Activated T-helper 2 cell treated with anti-CD3 and anti-CD28 coated beads, Interferon-gamma antibody, Interleukin-2, Interleukin-4, amounts not matched to agents 10 μg/mL and 5 μg/mL and 100 μg/mL, durations not matched to agents 14 hours and 24 hours and 36 hours (primary cell): ENCODE measurements around the gene TST. TPM values are rescaled to one million over a fixed set of nuclear protein-coding genes. Genes with fewer than 3 reads are reported as not detected.

Source experiments
- DNase-seq: peaks from one replicate; pipeline ENCODE4 v3.0.0; 2021; ENCODE audit warnings: low spot score
- H3K27ac Mint-ChIP-seq: one replicate; pipeline ENCODE4 v1.8.0; 2021; ENCODE audit warnings: mixed read lengths
- H3K27me3 Mint-ChIP-seq: one replicate; pipeline ENCODE4 v1.8.0; 2021; ENCODE audit warnings: low read depth, mixed read lengths
- H3K36me3 Mint-ChIP-seq: one replicate; pipeline ENCODE4 v1.8.0; 2021; ENCODE audit warnings: low read depth, mixed read lengths
- H3K4me1 Mint-ChIP-seq: one replicate; pipeline ENCODE4 v1.8.0; 2021; ENCODE audit warnings: low read depth, mixed read lengths
- H3K4me3 Mint-ChIP-seq: one replicate; pipeline ENCODE4 v1.8.0; 2021; ENCODE audit warnings: low read depth, mild to moderate bottlenecking, moderate library complexity, mixed read lengths
- H3K9me3 Mint-ChIP-seq: one replicate; pipeline ENCODE4 v1.8.0; 2021; ENCODE audit warnings: mixed read lengths
- intact Hi-C: fragments of 100-400 bp; cut with micrococcal nuclease; formaldehyde crosslinking; loops from one replicate; pipeline ENCODE4 v1.15.1; 2023
- total RNA-seq: library from RNA; stranded (reverse); gene quantifications from 2 replicates; pipeline ENCODE4 v1.2.3, GENCODE V29; 2022

The TST gene
- total RNA-seq, 1 donor from 2014 or later: 15.2 TPM

DNA sequence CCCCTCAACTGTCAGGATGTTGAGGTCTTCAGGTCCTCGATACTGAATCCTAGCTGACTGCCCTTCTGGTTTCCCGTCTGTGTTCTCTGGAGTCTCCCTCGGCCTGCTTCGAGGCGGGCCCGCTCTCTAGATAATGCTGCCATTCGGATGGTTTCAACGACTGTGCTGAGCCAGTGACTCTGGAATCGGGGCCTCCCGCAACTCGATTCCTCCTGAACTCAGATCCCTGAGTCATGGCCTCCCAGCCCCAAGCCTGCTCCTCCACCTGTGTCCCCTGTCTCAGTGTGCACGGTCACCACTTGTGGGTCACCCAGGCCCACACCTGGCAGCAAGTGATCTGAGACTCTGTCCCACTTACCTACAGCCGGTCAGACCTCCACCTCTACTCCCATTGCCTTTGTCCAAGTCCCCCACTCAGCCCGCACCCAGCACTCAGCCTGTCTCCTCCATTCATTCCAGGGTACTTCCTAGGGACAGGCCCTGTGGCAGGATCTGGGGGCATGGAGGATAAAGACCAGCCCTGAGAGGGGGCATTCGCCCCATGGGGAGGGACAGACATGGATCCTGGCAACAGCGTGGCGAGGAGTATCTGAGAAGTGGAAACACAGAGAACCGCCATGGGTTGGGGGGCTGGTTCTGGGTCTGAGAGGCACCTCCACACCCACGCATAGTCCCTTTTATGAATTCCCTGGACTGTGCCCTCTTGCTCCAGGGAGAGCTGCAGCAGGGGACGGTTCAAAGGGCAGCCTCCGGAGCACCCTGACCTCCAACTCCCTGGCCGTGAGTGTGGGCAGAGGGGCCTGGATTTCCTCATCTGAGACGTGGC lies 14.6 kb upstream of the TST start:
- no peak overlapping the region for H3K27ac Mint-ChIP-seq
- DNase-seq: no peak
- no peaks in the 10 kb centered on the region for H3K9me3 Mint-ChIP-seq
- intact Hi-C loops: no loop called here
- no peaks in the 10 kb centered on the region for H3K27me3 Mint-ChIP-seq
- no peak overlapping the region for H3K4me3 Mint-ChIP-seq
- H3K36me3 Mint-ChIP-seq: no peaks in the 10 kb centered on the region
- no peaks in the 10 kb centered on the region for H3K4me1 Mint-ChIP-seq

DNA sequence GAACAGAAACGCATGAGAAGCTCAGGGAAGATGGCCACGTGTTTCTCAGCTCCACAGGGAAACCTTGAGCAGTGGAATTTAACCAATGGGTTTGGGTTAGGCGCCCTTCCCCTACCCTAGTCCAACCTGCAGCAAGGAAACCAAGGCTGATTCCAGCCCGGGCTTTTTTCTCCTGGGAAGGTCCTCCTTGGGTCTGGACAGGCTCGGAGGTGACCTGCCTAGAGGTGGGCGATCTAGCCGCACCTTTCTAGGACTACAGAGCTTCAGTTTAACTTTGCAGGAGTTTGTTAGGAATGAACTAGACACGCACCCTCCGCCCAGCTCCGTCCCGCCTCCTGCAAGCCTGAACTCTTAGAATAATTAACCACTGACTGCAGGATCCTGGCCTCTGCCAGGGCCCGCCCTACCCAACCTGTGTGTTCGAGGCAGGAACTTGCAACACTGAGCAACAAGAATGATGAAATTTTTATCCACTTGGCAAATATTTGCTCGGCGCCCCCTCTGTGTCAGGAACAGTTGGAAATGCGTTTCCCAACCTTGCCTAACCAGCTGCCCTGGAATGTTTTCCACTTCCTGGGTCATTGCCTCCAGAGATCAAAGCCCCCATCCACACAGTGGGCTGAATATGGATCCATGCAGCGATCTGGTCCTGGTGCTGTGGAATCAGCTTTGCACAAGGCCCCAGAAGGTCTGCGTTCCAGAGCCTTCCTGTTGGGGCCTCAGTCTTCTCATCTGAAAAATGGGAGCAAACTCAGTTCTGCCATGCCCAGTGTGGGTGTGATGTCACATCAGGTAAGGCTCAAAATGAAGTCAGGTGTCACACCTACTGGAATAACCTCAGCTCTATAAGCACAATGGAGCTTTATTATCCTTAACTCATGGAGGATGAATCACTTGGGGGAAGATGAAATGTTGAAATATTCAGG lies 13.6 kb upstream of the TST start:
- no peaks in the 10 kb centered on the region for H3K9me3 Mint-ChIP-seq
- H3K27ac Mint-ChIP-seq: no peak overlapping the region
- intact Hi-C loops: no loop called here
- no peaks in the 10 kb centered on the region for H3K27me3 Mint-ChIP-seq
- H3K4me1 Mint-ChIP-seq: no peaks in the 10 kb centered on the region
- H3K4me3 Mint-ChIP-seq: no peak overlapping the region
- no peaks in the 10 kb centered on the region for H3K36me3 Mint-ChIP-seq
- no peak for DNase-seq

DNA sequence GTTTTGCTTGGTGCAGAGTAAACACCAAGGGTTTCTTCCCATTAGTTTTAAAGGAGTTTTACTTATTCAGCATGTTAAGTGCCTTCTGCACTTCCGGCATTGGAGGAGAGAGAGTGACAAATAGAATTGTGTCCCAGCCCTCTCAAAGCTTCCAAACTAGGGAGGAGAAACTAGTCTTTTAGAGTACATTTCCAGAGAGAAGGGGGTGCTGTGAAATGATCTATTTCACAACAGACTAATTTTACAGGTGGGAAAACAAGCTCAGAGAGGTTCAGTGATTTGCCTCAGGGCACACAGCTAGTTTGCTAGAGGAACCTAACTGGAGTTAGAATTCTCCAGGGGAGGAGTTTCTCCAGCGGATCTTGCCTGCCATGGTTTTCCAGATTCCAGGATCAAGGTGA lies 12.9 kb upstream of the TST start:
- Mint-ChIP-seq H3K4me1 (no peaks in the 10 kb centered on the region), H3K27ac (no peak overlapping the region), H3K4me3 (no peak overlapping the region), H3K27me3 (no peaks in the 10 kb centered on the region), H3K9me3 (no peaks in the 10 kb centered on the region), H3K36me3 (no peaks in the 10 kb centered on the region)
- DNase-seq: no peak
- intact Hi-C loops: no loop called here

DNA sequence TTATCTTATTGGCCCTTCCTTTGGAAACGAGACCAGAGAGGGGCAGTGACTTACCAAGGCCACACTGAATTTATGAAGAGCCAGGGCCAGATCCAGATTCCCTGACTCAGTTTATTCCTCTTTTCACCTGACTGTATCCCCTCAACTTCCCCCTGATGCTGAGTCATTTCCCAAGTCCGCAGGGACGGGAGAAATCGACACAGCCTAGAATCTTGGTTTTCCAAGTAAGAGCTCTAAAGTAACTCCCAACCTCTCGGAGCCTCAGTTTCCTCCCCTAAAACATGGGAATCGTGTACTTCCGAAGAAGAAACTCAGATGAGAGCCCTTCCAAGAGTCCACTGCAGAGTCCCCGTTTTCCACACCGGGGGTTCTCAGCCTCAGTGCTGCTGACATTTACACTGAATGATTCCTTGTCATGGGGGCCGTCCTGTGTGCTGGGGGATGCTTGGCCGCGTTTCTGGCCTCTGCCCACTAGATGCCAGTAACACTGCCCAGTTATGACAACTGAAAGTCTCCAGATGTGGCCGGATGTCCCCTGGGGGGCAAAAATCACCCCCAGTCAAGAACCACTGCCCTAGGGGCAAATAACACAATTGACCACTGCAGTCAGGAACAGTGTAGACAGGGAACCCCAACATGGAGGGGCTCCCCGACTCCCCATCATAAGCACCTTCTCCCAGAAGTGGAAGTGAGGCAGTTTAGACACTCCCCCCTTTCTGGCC lies 11.5 kb upstream of the TST start:
- Mint-ChIP-seq H3K27ac (no peak overlapping the region), H3K36me3 (peaks cover 3% of the 10 kb centered on the region)
- DNase-seq: no peak

DNA sequence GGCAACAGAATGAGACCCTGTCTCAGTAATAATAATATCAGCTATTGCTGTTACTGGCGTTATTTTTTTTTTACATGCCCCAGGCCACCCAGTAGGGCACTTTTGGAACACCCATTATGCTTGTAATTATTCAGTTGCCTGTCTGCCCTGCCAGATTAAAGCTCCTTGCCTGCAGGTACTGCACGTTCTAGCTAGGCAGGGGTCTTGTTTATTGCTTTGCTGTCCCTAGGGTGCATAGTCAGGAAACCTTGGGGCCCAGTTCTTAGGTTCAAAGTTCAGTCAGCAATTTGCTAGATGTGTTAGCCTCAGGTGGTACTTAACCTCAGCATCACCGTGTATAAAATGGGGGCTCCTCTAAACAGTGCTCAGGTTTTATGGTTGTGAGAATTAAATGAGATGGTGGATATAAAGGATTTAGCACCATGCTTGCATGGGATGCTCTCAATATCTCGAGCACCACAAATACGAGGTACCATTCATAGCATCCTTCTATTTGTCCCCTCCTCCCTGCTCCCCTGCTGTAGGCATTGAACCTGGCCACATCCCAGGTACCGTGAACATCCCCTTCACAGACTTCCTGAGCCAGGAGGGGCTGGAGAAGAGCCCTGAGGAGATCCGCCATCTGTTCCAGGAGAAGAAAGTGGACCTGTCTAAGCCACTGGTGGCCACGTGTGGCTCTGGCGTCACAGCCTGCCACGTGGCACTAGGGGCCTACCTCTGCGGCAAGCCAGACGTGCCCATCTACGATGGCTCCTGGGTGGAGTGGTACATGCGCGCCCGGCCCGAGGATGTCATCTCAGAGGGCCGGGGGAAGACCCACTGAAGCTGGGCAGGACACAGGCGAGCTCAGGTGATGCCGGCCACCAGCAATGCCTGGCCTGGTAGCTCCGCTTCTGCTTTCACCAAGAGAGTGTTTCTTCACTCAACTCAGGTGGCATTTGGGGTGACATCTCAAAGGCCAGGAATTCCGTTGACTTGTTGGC lies 9.7 kb upstream of the TST start:
- Mint-ChIP-seq H3K4me3 (no peak overlapping the region), H3K27me3 (no peaks in the 10 kb centered on the region), H3K4me1 (peaks cover 3% of the 10 kb centered on the region), H3K9me3 (no peaks in the 10 kb centered on the region), H3K27ac (no peak overlapping the region), H3K36me3 (peaks cover 8% of the 10 kb centered on the region)
- DNase-seq: no peak
- intact Hi-C loops: no loop called here

More for the DNA sequence above, 11.5 kb upstream of the TST start:
- intact Hi-C loops: no loop called here
- H3K27me3 Mint-ChIP-seq: no peaks in the 10 kb centered on the region
- no peaks in the 10 kb centered on the region for H3K9me3 Mint-ChIP-seq
- H3K4me3 Mint-ChIP-seq: no peak overlapping the region
- no peaks in the 10 kb centered on the region for H3K4me1 Mint-ChIP-seq

DNA sequence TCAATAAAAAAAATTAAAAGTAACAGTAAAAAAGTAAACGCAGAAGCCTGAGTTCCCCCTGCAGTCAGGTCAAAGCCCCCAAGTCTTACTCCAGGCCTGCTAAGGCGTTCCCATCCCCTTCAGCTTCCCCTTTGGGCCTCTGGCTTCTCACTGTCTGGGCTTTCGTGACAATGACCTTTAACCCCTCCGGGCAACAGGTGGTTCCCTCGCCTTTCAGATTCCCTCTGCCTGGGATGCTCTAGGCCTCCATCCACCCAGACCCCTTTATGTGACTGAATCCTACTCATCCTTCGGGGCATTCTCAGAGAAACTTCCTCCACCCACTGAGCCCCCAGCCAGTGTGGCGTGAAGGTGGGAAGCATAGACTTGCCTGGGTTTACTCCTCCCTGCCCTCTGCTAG lies 8.3 kb upstream of the TST start:
- Mint-ChIP-seq H3K4me3 (no peak overlapping the region), H3K4me1 (peaks cover 3% of the 10 kb centered on the region), H3K27ac (no peak overlapping the region), H3K9me3 (no peaks in the 10 kb centered on the region), H3K36me3 (peaks cover 8% of the 10 kb centered on the region), H3K27me3 (no peaks in the 10 kb centered on the region)
- no peak for DNase-seq
- intact Hi-C loops: no loop called here

DNA sequence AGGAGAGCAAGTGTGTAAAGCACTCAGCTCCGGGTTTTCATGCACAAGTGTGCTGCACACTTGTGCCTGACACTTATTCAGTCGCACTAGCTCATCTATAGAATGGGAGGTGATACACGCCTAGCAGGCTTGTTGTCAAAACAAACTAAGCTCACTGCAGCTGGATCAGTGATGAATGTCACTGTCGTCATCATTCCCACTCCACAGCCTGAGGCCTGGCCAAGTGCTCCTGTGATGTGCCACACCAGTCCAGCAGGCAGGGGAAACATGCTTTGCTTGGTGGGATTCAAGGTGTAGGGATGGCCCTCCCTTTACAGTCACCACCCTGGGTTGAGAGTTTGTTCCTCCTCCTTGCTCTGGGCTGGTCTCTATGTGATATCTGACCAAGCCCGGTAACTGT lies 7.1 kb upstream of the TST start:
- no peak overlapping the region for H3K4me3 Mint-ChIP-seq
- H3K36me3 Mint-ChIP-seq: peaks cover 8% of the 10 kb centered on the region
- DNase-seq: no peak
- H3K9me3 Mint-ChIP-seq: no peaks in the 10 kb centered on the region
- H3K27me3 Mint-ChIP-seq: no peaks in the 10 kb centered on the region
- H3K27ac Mint-ChIP-seq: no peak overlapping the region
- intact Hi-C loops: no loop called here
- peaks cover 8% of the 10 kb centered on the region for H3K4me1 Mint-ChIP-seq

DNA sequence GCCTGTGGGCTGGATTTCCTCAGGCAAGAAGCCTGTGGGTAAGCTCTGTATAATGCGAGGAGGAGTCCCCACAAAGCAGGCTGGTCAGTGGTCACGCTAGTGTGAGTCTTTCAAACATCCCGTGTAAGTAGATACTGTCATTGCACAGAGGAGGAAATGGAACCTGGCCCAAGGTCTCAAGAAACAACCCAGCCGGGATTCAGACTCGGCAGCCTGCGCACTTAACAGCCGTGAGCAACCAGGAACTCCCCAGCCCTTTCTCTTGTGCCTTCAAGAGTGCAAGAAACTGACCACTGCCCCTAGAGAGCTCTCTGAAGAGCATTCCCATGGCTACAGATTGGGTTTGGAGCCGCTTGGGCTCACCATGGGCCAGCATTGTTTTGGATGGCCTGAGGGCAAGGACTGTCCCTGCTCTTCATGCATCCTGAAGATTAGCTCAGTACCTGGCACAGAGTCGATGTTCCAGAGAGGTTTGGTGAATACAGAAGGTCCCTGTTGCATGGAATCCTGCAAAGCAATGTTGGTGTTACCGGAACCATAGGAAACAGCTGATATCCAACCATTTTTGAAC lies 6.3 kb upstream of the TST start:
- no peaks in the 10 kb centered on the region for H3K9me3 Mint-ChIP-seq
- peaks cover 8% of the 10 kb centered on the region for H3K36me3 Mint-ChIP-seq
- DNase-seq: no peak
- intact Hi-C loops: no loop called here
- H3K4me3 Mint-ChIP-seq: no peak overlapping the region
- no peaks in the 10 kb centered on the region for H3K27me3 Mint-ChIP-seq
- peaks cover 10% of the 10 kb centered on the region for H3K4me1 Mint-ChIP-seq
- H3K27ac Mint-ChIP-seq: no peak overlapping the region

DNA sequence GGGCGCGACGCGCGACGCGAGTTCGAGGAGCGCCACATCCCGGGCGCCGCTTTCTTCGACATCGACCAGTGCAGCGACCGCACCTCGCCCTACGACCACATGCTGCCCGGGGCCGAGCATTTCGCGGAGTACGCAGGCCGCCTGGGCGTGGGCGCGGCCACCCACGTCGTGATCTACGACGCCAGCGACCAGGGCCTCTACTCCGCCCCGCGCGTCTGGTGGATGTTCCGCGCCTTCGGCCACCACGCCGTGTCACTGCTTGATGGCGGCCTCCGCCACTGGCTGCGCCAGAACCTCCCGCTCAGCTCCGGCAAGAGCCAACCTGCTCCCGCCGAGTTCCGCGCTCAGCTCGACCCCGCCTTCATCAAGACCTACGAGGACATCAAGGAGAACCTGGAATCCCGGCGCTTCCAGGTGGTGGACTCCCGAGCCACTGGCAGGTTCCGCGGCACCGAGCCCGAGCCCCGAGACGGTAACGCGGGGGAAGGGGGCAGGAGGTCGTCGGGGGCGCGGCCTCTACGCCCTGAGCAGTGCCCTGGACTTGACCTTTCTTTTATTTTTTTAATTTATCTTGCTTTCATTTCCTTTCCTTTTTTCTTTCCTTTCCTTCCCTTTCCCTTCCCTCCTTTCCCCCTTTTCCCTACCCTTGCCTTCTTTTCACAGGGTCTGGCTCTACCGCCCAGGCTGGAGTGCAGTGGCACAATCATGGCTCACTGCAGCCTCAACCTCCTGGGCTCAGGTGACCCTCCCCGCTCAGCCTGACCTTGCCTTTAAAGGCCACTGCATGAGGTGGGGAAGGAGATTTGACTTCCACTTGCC lies 5.3 kb upstream of the TST start:
- no peak overlapping the region for H3K27ac Mint-ChIP-seq
- no peaks in the 10 kb centered on the region for H3K27me3 Mint-ChIP-seq
- peaks cover 10% of the 10 kb centered on the region for H3K4me1 Mint-ChIP-seq
- H3K9me3 Mint-ChIP-seq: no peaks in the 10 kb centered on the region
- H3K4me3 Mint-ChIP-seq: no peak overlapping the region
- peaks cover 10% of the 10 kb centered on the region for H3K36me3 Mint-ChIP-seq
- DNase-seq: no peak
- intact Hi-C loops: no loop called here

DNA sequence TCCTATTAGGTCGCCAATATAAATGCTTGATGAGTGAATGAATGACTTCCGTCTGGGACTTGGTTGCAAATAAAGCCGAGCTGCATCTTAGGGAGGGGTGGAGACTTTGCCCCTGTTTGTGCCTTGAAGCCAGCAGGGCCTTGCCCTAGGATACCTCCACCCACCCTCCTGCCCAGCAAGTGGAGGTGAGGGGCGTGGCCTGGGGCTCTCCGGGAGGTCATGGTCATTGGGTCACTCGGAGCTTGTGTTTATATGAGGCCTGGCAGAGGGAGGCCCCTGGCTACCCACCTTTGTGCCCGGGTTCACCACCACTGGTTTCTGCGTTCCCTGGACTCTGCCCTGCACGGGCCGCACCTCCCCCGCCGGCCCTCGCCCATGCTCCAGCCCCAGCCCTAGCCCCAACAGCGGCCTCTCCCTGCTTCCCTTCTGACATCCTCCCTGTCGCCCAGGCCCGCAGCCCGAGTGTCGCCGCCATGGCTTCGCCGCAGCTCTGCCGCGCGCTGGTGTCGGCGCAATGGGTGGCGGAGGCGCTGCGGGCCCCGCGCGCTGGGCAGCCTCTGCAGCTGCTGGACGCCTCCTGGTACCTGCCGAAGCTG lies 4.6 kb upstream of the TST start:
- H3K27me3 Mint-ChIP-seq: no peaks in the 10 kb centered on the region
- no peak overlapping the region for H3K27ac Mint-ChIP-seq
- peaks cover 10% of the 10 kb centered on the region for H3K4me1 Mint-ChIP-seq
- no peak for DNase-seq
- peaks cover 10% of the 10 kb centered on the region for H3K36me3 Mint-ChIP-seq
- intact Hi-C loops: no loop called here
- H3K9me3 Mint-ChIP-seq: no peaks in the 10 kb centered on the region
- H3K4me3 Mint-ChIP-seq: no peak overlapping the region
